Measurements from ENCODE around the gene SRPX.
A peak's percentile ranks its signal among the peaks of the same experiment; 100 is the strongest.

The SRPX gene

GRCh38 chrX:38170556-38170955 lies 50.1 kb downstream of the SRPX start:
- no peak for TF ChIP-seq CTCF (IDR thresholded peaks at IDR 0.05; ENCODE audit: insufficient read depth, low read length, missing control alignments)
- no peak for DNase-seq (ENCODE audit: low read depth, low spot score)
- ChIA-PET CTCF (interaction anchor here (1.0 to 2.0 kb wide), 5 partner anchors 10 to 244 kb away, joined by 3 to 12 read pairs (median 4); no protein-coding TSS in a partner anchor), POLR2A (no interaction called here)
- H3K4me3 ChIP-seq (ENCODE audit: low read depth, low read length) = no peak overlapping the region

GRCh38 chrX:38166478-38167083 lies 54.1 kb downstream of the SRPX start:
- H3K4me3 ChIP-seq (ENCODE audit: low read depth, low read length) = no peak overlapping the region
- TF ChIP-seq CTCF (IDR thresholded peaks at IDR 0.05; ENCODE audit: insufficient read depth, low read length, missing control alignments) = peak; percentile 6
- CTCF ChIA-PET = interaction anchor here (0.9 to 4.6 kb wide), 23 partner anchors 9 to 421 kb away, joined by 3 to 105 read pairs (median 4); partner anchors contain the start of gene RPGR
- no peak for DNase-seq (ENCODE audit: low read depth, low spot score)
- POLR2A ChIA-PET = no interaction called here

GRCh38 chrX:38165023-38165422 lies 55.6 kb downstream of the SRPX start:
- ChIA-PET CTCF (interaction anchor here (0.7 to 4.6 kb wide), 6 partner anchors 9 to 420 kb away, joined by 3 to 105 read pairs (median 17); partner anchors contain the start of gene RPGR), POLR2A (no interaction called here)
- no peak overlapping the region for H3K4me3 ChIP-seq (ENCODE audit: low read depth, low read length)
- no peak for TF ChIP-seq CTCF (IDR thresholded peaks at IDR 0.05; ENCODE audit: insufficient read depth, low read length, missing control alignments)
- no peak for DNase-seq (ENCODE audit: low read depth, low spot score)

- ChIA-PET POLR2A (no interaction called here), CTCF (interaction anchor here (1.2 kb wide), 1 partner anchor 12 kb away, joined by 5 read pairs; no protein-coding TSS in a partner anchor)
- DNase-seq (ENCODE audit: low read depth, low spot score) = no peak
- no peak for TF ChIP-seq CTCF (IDR thresholded peaks at IDR 0.05; ENCODE audit: insufficient read depth, low read length, missing control alignments)
- H3K4me3 ChIP-seq (ENCODE audit: low read depth, low read length) = no peak overlapping the region
These were observed 57.5 kb downstream of the SRPX start for GRCh38 chrX:38163193-38163592.

- POLR2A ChIA-PET = no interaction called here
These were observed 63.8 kb downstream of the SRPX start for GRCh38 chrX:38156838-38157237.

More at GRCh38 chrX:38156838-38157237, 63.8 kb downstream of the SRPX start:
- CTCF ChIA-PET = interaction anchor here (2.6 kb wide), 1 partner anchor 10 kb away, joined by 13 read pairs; no protein-coding TSS in a partner anchor
- H3K4me3 ChIP-seq (ENCODE audit: low read depth, low read length) = no peak overlapping the region
- no peak for TF ChIP-seq CTCF (IDR thresholded peaks at IDR 0.05; ENCODE audit: insufficient read depth, low read length, missing control alignments)
- no peak for DNase-seq (ENCODE audit: low read depth, low spot score)
